Measurements from ENCODE around the gene NDUFB7.

GRCh38 chr19:14525729-14526128 is 46.1 kb downstream of the NDUFB7 start:
- TF ChIP-seq POLR2A (IDR thresholded peaks at IDR 0.05; ENCODE audit: control extremely low read depth in 1 of 2, low read depth in 2 of 2, low read length in 2 of 2) = no peak
- TF ChIP-seq CTCF (IDR thresholded peaks at IDR 0.05; ENCODE audit: control extremely low read depth in 1 of 3, insufficient read depth in 1 of 3, low read depth in 1 of 3, low read length in 3 of 3) = no peak
- no peak for TF ChIP-seq ZNF274 (IDR thresholded peaks at IDR 0.05; ENCODE audit: borderline replicate concordance, extremely low read depth, low read length)
- TF ChIP-seq POLR2AphosphoS5 (IDR thresholded peaks at IDR 0.05; ENCODE audit: low read depth, low read length) = no peak
- TF ChIP-seq SP4 (IDR thresholded peaks at IDR 0.05; ENCODE audit: low read length) = no peak

Data from H1 (cell line).